HUES48 (cell line): ENCODE results near the gene DCN.

Experiments
- H3K27ac ChIP-seq: one replicate; pipeline ENCODE4 v1.7.0; 2013; ENCODE audit warnings: low read depth, low read length, inconsistent platforms
- H3K27me3 ChIP-seq: 2 replicates; pipeline ENCODE4 v1.6.1; 2013; ENCODE audit warnings: mild to moderate bottlenecking, low read length; ENCODE audit not compliant: control insufficient read depth, insufficient read depth
- H3K36me3 ChIP-seq: 2 replicates; pipeline ENCODE4 v1.6.1; 2013; ENCODE audit warnings: low read length; ENCODE audit not compliant: control insufficient read depth, insufficient read depth
- H3K4me1 ChIP-seq: 2 replicates; pipeline ENCODE4 v1.6.1; 2013; ENCODE audit warnings: mild to moderate bottlenecking, low read length; ENCODE audit not compliant: control insufficient read depth, insufficient read depth
- H3K4me3 ChIP-seq: 2 replicates; pipeline ENCODE4 v1.5.1; 2013; ENCODE audit warnings: mild to moderate bottlenecking, low read depth, low read length
- H3K9ac ChIP-seq: 2 replicates; pipeline ENCODE4 v1.6.1; 2013; ENCODE audit warnings: mild to moderate bottlenecking, low read depth, low read length, moderate library complexity
- H3K9me3 ChIP-seq: 2 replicates; pipeline ENCODE4 v1.6.1; 2013; ENCODE audit warnings: low read length; ENCODE audit not compliant: control insufficient read depth, insufficient read depth

DCN gene

GRCh38 chr12:91139286-91139685, 43.3 kb downstream of the DCN start:
- H3K27ac ChIP-seq = no peak overlapping the region
- no peaks in the 10 kb centered on the region for H3K4me1 ChIP-seq
- no peaks in the 10 kb centered on the region for H3K27me3 ChIP-seq
- H3K36me3 ChIP-seq = no peaks in the 10 kb centered on the region
- no peaks in the 10 kb centered on the region for H3K9me3 ChIP-seq
- H3K4me3 ChIP-seq = no peak overlapping the region
- H3K9ac ChIP-seq = no peak overlapping the region

- Histone ChIP-seq H3K27me3 (no peaks in the 10 kb centered on the region), H3K4me3 (no peak overlapping the region), H3K9ac (peak overlapping the region; percentile 23; the same call in 1 of the 2 replicates), H3K27ac (no peak overlapping the region), H3K4me1 (no peaks in the 10 kb centered on the region), H3K9me3 (no peaks in the 10 kb centered on the region), H3K36me3 (no peaks in the 10 kb centered on the region)
These were observed 44.2 kb downstream of the DCN start for GRCh38 chr12:91138337-91138920.

GRCh38 chr12:91133871-91134270, 48.7 kb downstream of the DCN start:
- H3K4me1 ChIP-seq = no peaks in the 10 kb centered on the region
- no peak overlapping the region for H3K4me3 ChIP-seq
- H3K9me3 ChIP-seq = no peaks in the 10 kb centered on the region
- no peak overlapping the region for H3K27ac ChIP-seq
- no peaks in the 10 kb centered on the region for H3K36me3 ChIP-seq
- no peaks in the 10 kb centered on the region for H3K27me3 ChIP-seq
- H3K9ac ChIP-seq = no peak overlapping the region

- H3K27me3 ChIP-seq = no peaks in the 10 kb centered on the region
- H3K9me3 ChIP-seq = no peaks in the 10 kb centered on the region
- no peaks in the 10 kb centered on the region for H3K36me3 ChIP-seq
- H3K9ac ChIP-seq = no peak overlapping the region
- no peak overlapping the region for H3K4me3 ChIP-seq
- H3K4me1 ChIP-seq = no peaks in the 10 kb centered on the region
- no peak overlapping the region for H3K27ac ChIP-seq
These were observed 52.8 kb downstream of the DCN start for GRCh38 chr12:91129662-91130362.

GRCh38 chr12:91127751-91128150, 54.9 kb downstream of the DCN start:
- no peak overlapping the region for H3K9ac ChIP-seq
- no peaks in the 10 kb centered on the region for H3K27me3 ChIP-seq
- H3K9me3 ChIP-seq = no peaks in the 10 kb centered on the region
- H3K4me1 ChIP-seq = no peaks in the 10 kb centered on the region
- no peak overlapping the region for H3K27ac ChIP-seq
- no peak overlapping the region for H3K4me3 ChIP-seq
- no peaks in the 10 kb centered on the region for H3K36me3 ChIP-seq

- Histone ChIP-seq H3K4me3 (no peak overlapping the region), H3K36me3 (no peaks in the 10 kb centered on the region), H3K9ac (no peak overlapping the region), H3K4me1 (no peaks in the 10 kb centered on the region), H3K27ac (no peak overlapping the region), H3K27me3 (no peaks in the 10 kb centered on the region), H3K9me3 (no peaks in the 10 kb centered on the region)
These were observed 55.3 kb downstream of the DCN start for GRCh38 chr12:91127306-91127705.

GRCh38 chr12:91126516-91126915, 56.1 kb downstream of the DCN start:
- H3K36me3 ChIP-seq = no peaks in the 10 kb centered on the region
- H3K9ac ChIP-seq = no peak overlapping the region
- H3K4me1 ChIP-seq = no peaks in the 10 kb centered on the region
- no peak overlapping the region for H3K4me3 ChIP-seq
- no peaks in the 10 kb centered on the region for H3K9me3 ChIP-seq
- no peak overlapping the region for H3K27ac ChIP-seq
- no peaks in the 10 kb centered on the region for H3K27me3 ChIP-seq

- H3K4me3 ChIP-seq = no peak overlapping the region
- H3K27ac ChIP-seq = no peak overlapping the region
- H3K27me3 ChIP-seq = no peaks in the 10 kb centered on the region
- H3K36me3 ChIP-seq = no peaks in the 10 kb centered on the region
- no peak overlapping the region for H3K9ac ChIP-seq
- no peaks in the 10 kb centered on the region for H3K9me3 ChIP-seq
- no peaks in the 10 kb centered on the region for H3K4me1 ChIP-seq
These were observed 59.2 kb downstream of the DCN start for GRCh38 chr12:91123236-91123916.

- no peaks in the 10 kb centered on the region for H3K27me3 ChIP-seq
- H3K27ac ChIP-seq = no peak overlapping the region
- H3K9ac ChIP-seq = no peak overlapping the region
- no peaks in the 10 kb centered on the region for H3K36me3 ChIP-seq
- no peaks in the 10 kb centered on the region for H3K9me3 ChIP-seq
- H3K4me3 ChIP-seq = no peak overlapping the region
- H3K4me1 ChIP-seq = no peaks in the 10 kb centered on the region
These were observed 61.8 kb downstream of the DCN start for GRCh38 chr12:91120781-91121180.

GRCh38 chr12:91119089-91119488, 63.5 kb downstream of the DCN start:
- no peaks in the 10 kb centered on the region for H3K36me3 ChIP-seq
- no peaks in the 10 kb centered on the region for H3K9me3 ChIP-seq
- no peak overlapping the region for H3K27ac ChIP-seq
- no peaks in the 10 kb centered on the region for H3K27me3 ChIP-seq
- no peaks in the 10 kb centered on the region for H3K4me1 ChIP-seq
- no peak overlapping the region for H3K4me3 ChIP-seq
- no peak overlapping the region for H3K9ac ChIP-seq

GRCh38 chr12:91113621-91114020, 69.0 kb downstream of the DCN start:
- H3K4me3 ChIP-seq = no peak overlapping the region
- no peak overlapping the region for H3K9ac ChIP-seq
- no peaks in the 10 kb centered on the region for H3K36me3 ChIP-seq
- H3K27ac ChIP-seq = no peak overlapping the region
- no peaks in the 10 kb centered on the region for H3K9me3 ChIP-seq
- H3K4me1 ChIP-seq = peaks cover 8% of the 10 kb centered on the region; the same call in 1 of the 2 replicates
- H3K27me3 ChIP-seq = no peaks in the 10 kb centered on the region
